ENCODE data around the gene CDK8. TPM values are rescaled to one million over a fixed set of nuclear protein-coding genes. Genes with fewer than 3 reads are reported as not detected.

Gene CDK8
- total RNA-seq, 1 experiment from 2014 or later = 9.4 TPM

GRCh38 chr13:26422036-26422435 is 168.1 kb downstream of the CDK8 start:
- H3K36me3 Mint-ChIP-seq (ENCODE audit: insufficient read depth, unreplicated experiment) = no peaks in the 10 kb centered on the region
- H3K27ac Mint-ChIP-seq (ENCODE audit: unreplicated experiment) = no peak overlapping the region
- CTCF ChIA-PET = interaction anchor here (0.6 kb wide), 1 partner anchor 9 kb away, joined by 4 read pairs; no protein-coding TSS in a partner anchor
- intact Hi-C loops (cut with micrococcal nuclease; ENCODE audit: unreplicated experiment) = no loop called here
- no peaks in the 10 kb centered on the region for H3K9me3 Mint-ChIP-seq (ENCODE audit: low read depth, unreplicated experiment)
- DNase-seq = no peak
- H3K4me3 Mint-ChIP-seq (ENCODE audit: low read depth, unreplicated experiment) = no peak overlapping the region
- TF ChIP-seq CTCF (IDR thresholded peaks at IDR 0.05; ENCODE audit: unreplicated experiment) = no peak
- H3K4me1 Mint-ChIP-seq (ENCODE audit: low read depth, unreplicated experiment) = no peaks in the 10 kb centered on the region
- no peaks in the 10 kb centered on the region for H3K27me3 Mint-ChIP-seq (ENCODE audit: unreplicated experiment)
- BruUV-seq (replicated peaks) = no TSS peak

- Mint-ChIP-seq H3K9me3 (ENCODE audit: low read depth, unreplicated experiment) (no peaks in the 10 kb centered on the region), H3K27me3 (ENCODE audit: unreplicated experiment) (no peaks in the 10 kb centered on the region), H3K4me3 (ENCODE audit: low read depth, unreplicated experiment) (no peak overlapping the region), H3K36me3 (ENCODE audit: insufficient read depth, unreplicated experiment) (no peaks in the 10 kb centered on the region), H3K4me1 (ENCODE audit: low read depth, unreplicated experiment) (no peaks in the 10 kb centered on the region), H3K27ac (ENCODE audit: unreplicated experiment) (no peak overlapping the region)
- BruUV-seq (replicated peaks) = no TSS peak
- DNase-seq = no peak
- CTCF ChIA-PET = interaction anchor here (0.7 kb wide), 1 partner anchor 47 kb away, joined by 7 read pairs; no protein-coding TSS in a partner anchor
- no peak for TF ChIP-seq CTCF (IDR thresholded peaks at IDR 0.05; ENCODE audit: unreplicated experiment)
- intact Hi-C loops (cut with micrococcal nuclease; ENCODE audit: unreplicated experiment) = no loop called here
Measured at GRCh38 chr13:26423629-26424028, 169.7 kb downstream of the CDK8 start.

- no peaks in the 10 kb centered on the region for H3K4me1 Mint-ChIP-seq (ENCODE audit: low read depth, unreplicated experiment)
- DNase-seq = no peak
- BruUV-seq (replicated peaks) = no TSS peak
- H3K4me3 Mint-ChIP-seq (ENCODE audit: low read depth, unreplicated experiment) = no peak overlapping the region
- no peaks in the 10 kb centered on the region for H3K36me3 Mint-ChIP-seq (ENCODE audit: insufficient read depth, unreplicated experiment)
- no peaks in the 10 kb centered on the region for H3K9me3 Mint-ChIP-seq (ENCODE audit: low read depth, unreplicated experiment)
- TF ChIP-seq CTCF (IDR thresholded peaks at IDR 0.05; ENCODE audit: unreplicated experiment) = no peak
- no peaks in the 10 kb centered on the region for H3K27me3 Mint-ChIP-seq (ENCODE audit: unreplicated experiment)
- intact Hi-C loops (cut with micrococcal nuclease; ENCODE audit: unreplicated experiment) = no loop called here
- no peak overlapping the region for H3K27ac Mint-ChIP-seq (ENCODE audit: unreplicated experiment)
- CTCF ChIA-PET = interaction anchor here (0.7 kb wide), 1 partner anchor 47 kb away, joined by 7 read pairs; no protein-coding TSS in a partner anchor
Measured at GRCh38 chr13:26424181-26424580, 170.3 kb downstream of the CDK8 start.

GRCh38 chr13:26425443-26426358 is 171.8 kb downstream of the CDK8 start:
- TF ChIP-seq CTCF (IDR thresholded peaks at IDR 0.05; ENCODE audit: unreplicated experiment) = no peak
- Mint-ChIP-seq H3K9me3 (ENCODE audit: low read depth, unreplicated experiment) (no peaks in the 10 kb centered on the region), H3K4me1 (ENCODE audit: low read depth, unreplicated experiment) (no peaks in the 10 kb centered on the region), H3K36me3 (ENCODE audit: insufficient read depth, unreplicated experiment) (no peaks in the 10 kb centered on the region), H3K4me3 (ENCODE audit: low read depth, unreplicated experiment) (no peak overlapping the region), H3K27ac (ENCODE audit: unreplicated experiment) (no peak overlapping the region), H3K27me3 (ENCODE audit: unreplicated experiment) (no peaks in the 10 kb centered on the region)
- no TSS peak for BruUV-seq (replicated peaks)
- intact Hi-C loops (cut with micrococcal nuclease; ENCODE audit: unreplicated experiment) = no loop called here
- peak; percentile 2 for DNase-seq
- CTCF ChIA-PET = no interaction called here
